GM19397 (cell line): Measurements from ENCODE around the gene ZNF484.

Experiments
- ATAC-seq: cut with Tn5 transposase; IDR thresholded peaks from one replicate; pipeline ENCODE4 v1.9.1; 2021; ENCODE audit warnings: mild to moderate bottlenecking, moderate library complexity; ENCODE audit not compliant: unreplicated experiment

Gene ZNF484

DNA sequence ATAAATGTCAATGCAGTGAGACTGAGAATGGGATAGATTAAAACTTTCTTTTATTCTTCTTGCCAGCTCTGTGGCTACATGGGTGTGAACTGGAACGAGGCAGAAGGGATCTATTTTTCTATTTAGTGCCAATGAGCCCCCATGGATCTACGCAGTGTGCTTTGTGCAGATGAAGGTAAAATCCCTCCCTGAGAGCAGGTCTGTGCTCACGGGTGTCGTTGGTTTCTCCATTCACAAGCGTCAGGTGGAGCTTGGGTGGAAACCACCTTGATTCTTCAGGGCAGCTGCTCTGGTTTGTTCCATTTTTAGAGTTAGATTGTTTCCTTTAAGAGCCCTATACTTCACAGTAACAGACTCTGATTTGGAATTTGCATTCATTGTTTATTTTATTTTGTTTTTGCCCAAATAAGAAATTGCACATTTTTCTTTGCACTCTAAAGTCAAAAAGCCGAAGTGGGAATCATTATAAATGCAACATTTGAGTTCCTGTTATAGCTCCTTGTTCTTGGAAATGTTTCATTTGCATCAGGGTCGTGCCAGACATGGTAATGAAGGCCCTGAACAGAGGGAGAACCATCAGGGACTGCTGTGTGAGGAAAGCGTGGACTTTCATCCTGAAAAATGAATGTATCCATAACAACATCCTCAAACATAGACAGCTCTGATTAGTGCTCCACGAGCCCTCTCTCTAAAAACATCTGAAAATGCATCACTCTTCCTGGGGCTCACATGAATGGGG is 82.1 kb downstream of the ZNF484 start:
- ATAC-seq = no peak
